HCT116 (cell line): ENCODE data around the gene PDCL3. TPM values are rescaled to one million over a fixed set of nuclear protein-coding genes. Genes with fewer than 3 reads are reported as not detected.

Experiments
- ATAC-seq: fragments of 200-7000 bp; cut with Tn5 transposase; 2 replicates; pipeline ENCODE4 v1.9.1; 2020; ENCODE audit warnings: mild to moderate bottlenecking, moderate library complexity
- BruUV-seq: library from RNA; stranded (reverse); fragments of 400-500 nt; replicated peaks from 2 replicates; lab custom pipeline; 2021; lab: Mats Ljungman, UMichigan
- CTCF ChIA-PET: fragments of 300-600 bp; sonication (Branson Sonifier 250); formaldehyde crosslinking; loops from one replicate; lab custom pipeline; 2021; ENCODE audit warnings: antibody characterized with exemption; lab: Charles Lee
- POLR2A ChIA-PET: fragments of 300-600, 350-600 bp; sonication (Branson Sonifier 250); formaldehyde crosslinking; loops from one replicate; lab custom pipeline; 2021; ENCODE audit warnings: antibody characterized with exemption; lab: Charles Lee
- RAD21 ChIA-PET, 2 experiments: fragments of 300-600 bp; sonication (Branson Sonifier 250); formaldehyde crosslinking; loops; one replicate each; lab custom pipeline; 2023; ENCODE audit warnings: low total read pairs in 2 of 2; ENCODE audit not compliant: uncharacterized antibody in 2 of 2, unreplicated experiment in 2 of 2, low non-redundant PET in 1 of 2; lab: Charles Lee
- DNase-seq: peaks from one replicate; pipeline ENCODE4 v3.0.0-alpha.2; 2010; ENCODE audit warnings: low read depth, low spot score
- H2AFZ ChIP-seq: fragments of 200-600 bp; shearing (Covaris generic), sonication (generic); 2 replicates; pipeline ENCODE4 v1.6.1; 2017; ENCODE audit warnings: low read depth, mixed run types, mixed read lengths, antibody characterized with exemption, low read length; ENCODE audit not compliant: poor library complexity, severe bottlenecking
- H3K27ac ChIP-seq: 2 replicates; pipeline ENCODE4 v1.5.1; 2012; ENCODE audit warnings: low read depth, low read length
- H3K27me3 ChIP-seq: fragments of 200-600 bp; sonication (generic); 2 replicates; pipeline ENCODE4 v1.6.1; 2016; ENCODE audit warnings: mixed run types, low read length, mixed read lengths; ENCODE audit not compliant: insufficient read depth
- H3K36me3 ChIP-seq, 2 experiments: fragments of 200-500 bp in 1 of 2; fragments of 200-600 bp in 1 of 2; sonication (Bioruptor generic) in 1 of 2; sonication (generic) in 1 of 2; 2 replicates each; pipeline versions ENCODE4 v1.5.1 to v1.6.1; 2014 to 2016; ENCODE audit warnings: low read length in 2 of 2, inconsistent platforms in 1 of 2, mixed read lengths in 1 of 2, mixed run types in 1 of 2; ENCODE audit not compliant: insufficient read depth in 2 of 2, control insufficient read depth in 1 of 2
- H3K4me1 ChIP-seq, 2 experiments: fragments of 200-600 bp in 1 of 2; sonication (generic) in 1 of 2; 2 replicates each; pipeline versions ENCODE4 v1.5.1 to v1.6.1; 2012 to 2017; ENCODE audit warnings: low read length in 2 of 2, inconsistent platforms in 1 of 2, mild to moderate bottlenecking in 1 of 2, mixed read lengths in 1 of 2, mixed run types in 1 of 2, moderate library complexity in 1 of 2; ENCODE audit not compliant: insufficient read depth in 2 of 2, control insufficient read depth in 1 of 2
- H3K4me2 ChIP-seq: fragments of 200-600 bp; sonication (generic); 2 replicates; pipeline ENCODE4 v1.6.1; 2017; ENCODE audit warnings: mixed run types, low read length, mixed read lengths
- H3K4me3 ChIP-seq, 2 experiments: fragments of 200-600 bp in 1 of 2; sonication (generic) in 1 of 2; replicated peaks in 1 of 2; 2 replicates each; pipeline ENCODE4 v1.5.1; 2011 to 2016; ENCODE audit warnings: low read length in 2 of 2, control low read depth in 1 of 2, low read depth in 1 of 2, mild to moderate bottlenecking in 1 of 2, mixed read lengths in 1 of 2, mixed run types in 1 of 2
- H3K79me2 ChIP-seq: fragments of 200-600 bp; sonication (generic); 2 replicates; pipeline ENCODE4 v1.6.1; 2017; ENCODE audit warnings: mild to moderate bottlenecking, mixed run types, low read length, moderate library complexity, mixed read lengths; ENCODE audit not compliant: insufficient read depth
- H3K9ac ChIP-seq: fragments of 200-600 bp; sonication (generic); 2 replicates; pipeline ENCODE4 v1.6.1; 2016; ENCODE audit warnings: low read length, mixed read lengths
- H3K9me2 ChIP-seq: fragments of 200-600 bp; sonication (generic), shearing (Covaris generic); 2 replicates; pipeline ENCODE4 v1.6.1; 2017; ENCODE audit warnings: mixed run types, mild to moderate bottlenecking, moderate library complexity; ENCODE audit not compliant: insufficient read depth
- H3K9me3 ChIP-seq, 2 experiments: fragments of 200-500 bp in 1 of 2; fragments of 200-600 bp in 1 of 2; sonication (Bioruptor generic) in 1 of 2; sonication (generic) in 1 of 2; 2 replicates each; pipeline ENCODE4 v1.6.1; 2014 to 2017; ENCODE audit warnings: low read length in 2 of 2, mixed read lengths in 2 of 2, inconsistent platforms in 1 of 2, low read depth in 1 of 2, mild to moderate bottlenecking in 1 of 2, mixed run types in 1 of 2, moderate library complexity in 1 of 2; ENCODE audit not compliant: control insufficient read depth in 1 of 2, insufficient read depth in 1 of 2
- H4K20me1 ChIP-seq: fragments of 200-600 bp; sonication (generic), shearing (Covaris generic); 2 replicates; pipeline ENCODE4 v1.6.1; 2017; ENCODE audit warnings: mixed run types, mild to moderate bottlenecking, moderate library complexity; ENCODE audit not compliant: insufficient read depth
- CBX3 ChIP-seq: IDR thresholded peaks from 2 replicates; pipeline ENCODE4 v1.6.1; 2012; ENCODE audit warnings: low read depth
- CEBPB ChIP-seq: IDR thresholded peaks from 2 replicates; pipeline ENCODE4 v1.6.1; 2012; ENCODE audit warnings: low read depth
- CTCF ChIP-seq, 3 experiments: fragments of 200-600 bp in 1 of 3; sonication (generic) in 1 of 3; IDR thresholded peaks in 2 of 3; conservative IDR thresholded peaks in 1 of 3; 2 replicates each; pipeline ENCODE4 v1.5.1; 2012 to 2017; ENCODE audit warnings: low read depth in 2 of 3, low read length in 2 of 3, antibody characterized with exemption in 1 of 3, borderline replicate concordance in 1 of 3, control low read depth in 1 of 3, mild to moderate bottlenecking in 1 of 3, mixed read lengths in 1 of 3, mixed run types in 1 of 3, moderate library complexity in 1 of 3; ENCODE audit not compliant: insufficient read depth in 1 of 3
- EGR1 ChIP-seq: IDR thresholded peaks from 2 replicates; pipeline ENCODE4 v1.6.1; 2012; ENCODE audit warnings: low read depth
- EZH2 ChIP-seq: fragments of 200-600 bp; sonication (generic); IDR thresholded peaks from 2 replicates; pipeline ENCODE4 v1.6.1; 2017; ENCODE audit warnings: antibody characterized with exemption, mixed run types
- FOSL1 ChIP-seq: IDR thresholded peaks from 2 replicates; pipeline ENCODE4 v1.6.1; 2012; ENCODE audit warnings: low read depth
- JUND ChIP-seq: IDR thresholded peaks from 2 replicates; pipeline ENCODE4 v1.6.1; 2012
- MAX ChIP-seq: IDR thresholded peaks from 2 replicates; pipeline ENCODE4 v1.6.1; 2012
- SP1 ChIP-seq: IDR thresholded peaks from 2 replicates; pipeline ENCODE4 v1.6.1; 2012; ENCODE audit warnings: low read depth
- TCF7L2 ChIP-seq: IDR thresholded peaks from 2 replicates; pipeline ENCODE4 v1.7.0; 2011; ENCODE audit warnings: borderline replicate concordance, inconsistent platforms; ENCODE audit not compliant: insufficient read depth, insufficient read length; ENCODE audit errors: extremely low read depth
- intact Hi-C: fragments of 100-400 bp; cut with micrococcal nuclease; formaldehyde crosslinking; loops from 2 replicates; pipeline ENCODE4 v1.10.0; 2022
- total RNA-seq: library from RNA; stranded (reverse); gene quantifications from one replicate; pipeline ENCODE4 v1.2.1, GENCODE V29; 2021; ENCODE audit not compliant: unreplicated experiment

Gene PDCL3
- total RNA-seq, 1 experiment from 2014 or later: 26.3 TPM

GRCh38 chr2:100577777-100578176, 15.0 kb downstream of the PDCL3 start:
- Histone ChIP-seq H3K27ac (no peak overlapping the region), H3K4me2 (peak overlapping the region; percentile 22; the same call in 1 of the 2 replicates), H3K27me3 (no peaks in the 10 kb centered on the region), H4K20me1 (no peaks in the 10 kb centered on the region), H3K9me3 (no peaks in the 10 kb centered on the region), H3K9me2 (no peaks in the 10 kb centered on the region), H3K9ac (no peak overlapping the region), H3K4me1 (peaks cover 9 to 28% of the 10 kb centered on the region in 2 experiments), H3K4me3 (no peak overlapping the region), H2AFZ (no peak overlapping the region), H3K36me3 (peaks cover 3 to 6% of the 10 kb centered on the region in 2 experiments; a peak in 1 of 4 replicates), H3K79me2 (no peaks in the 10 kb centered on the region)
- DNase-seq (peak; percentile 41), ATAC-seq (peak; percentile 86)
- POLR2A ChIA-PET: interaction anchor here (1.9 kb wide), 1 partner anchor 15 kb away, joined by 8 read pairs; the partner anchor contains the start of gene PDCL3
- TF ChIP-seq FOSL1 (peak; percentile 51), CBX3 (no peak), EZH2 (no peak), TCF7L2 (no peak), MAX (no peak), JUND (peak; percentile 30; the same call in 1 of the 2 replicates), CTCF (IDR thresholded peaks at IDR 0.05 in 2 of 3, conservative IDR thresholded peaks at IDR 0.05 in 1 of 3; ENCODE audit: borderline replicate concordance in 1 of 3, insufficient read depth in 1 of 3, low read depth in 2 of 3, low read length in 2 of 3) (peak in 2 of 3 experiments; percentile 13 to 15; a peak in 1 of 6 replicates), CEBPB (no peak), SP1 (0 out of 2 replicates have a peak, but pooled peaks have one; percentile 15), EGR1 (peak; percentile 59)
- intact Hi-C loops: no loop called here
- CTCF ChIA-PET: interaction anchor here (1.8 kb wide), 1 partner anchor 8 kb away, joined by 5 read pairs; no protein-coding TSS in a partner anchor
- RAD21 ChIA-PET: no interaction called here
- BruUV-seq: no TSS peak
